HG03060 (cell line): ENCODE results near the gene BTG1.
"Not testable (repeated sequence)": the region's sequence is repeated elsewhere in the genome, so short reads cannot be mapped to it uniquely, and the experiment has no call there.

Experiments used
- ATAC-seq: cut with Tn5 transposase; IDR thresholded peaks from one replicate; pipeline ENCODE4 v1.9.1; 2021; ENCODE audit warnings: low read depth, moderate number of reproducible peaks; ENCODE audit not compliant: unreplicated experiment

The BTG1 gene

DNA sequence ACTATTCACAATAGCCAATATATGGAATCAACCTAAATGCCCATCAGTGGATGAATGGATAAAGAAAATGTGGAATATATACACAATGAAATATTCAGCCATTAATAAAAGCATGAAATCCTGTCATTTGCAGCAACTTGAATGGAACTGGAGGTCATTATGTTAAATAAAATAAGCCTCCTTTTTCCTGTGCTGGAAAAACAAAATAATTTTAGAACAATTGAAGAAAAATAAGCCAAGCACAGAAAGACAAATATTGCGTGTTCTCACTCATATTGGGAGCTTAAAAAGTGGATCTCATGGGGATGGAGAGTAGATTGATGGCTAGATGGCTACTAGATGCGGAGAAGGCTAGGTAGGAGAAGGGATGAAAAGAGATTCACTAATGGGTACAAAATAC, 6.3 kb upstream of the BTG1 start:
- ATAC-seq, result no peak

DNA sequence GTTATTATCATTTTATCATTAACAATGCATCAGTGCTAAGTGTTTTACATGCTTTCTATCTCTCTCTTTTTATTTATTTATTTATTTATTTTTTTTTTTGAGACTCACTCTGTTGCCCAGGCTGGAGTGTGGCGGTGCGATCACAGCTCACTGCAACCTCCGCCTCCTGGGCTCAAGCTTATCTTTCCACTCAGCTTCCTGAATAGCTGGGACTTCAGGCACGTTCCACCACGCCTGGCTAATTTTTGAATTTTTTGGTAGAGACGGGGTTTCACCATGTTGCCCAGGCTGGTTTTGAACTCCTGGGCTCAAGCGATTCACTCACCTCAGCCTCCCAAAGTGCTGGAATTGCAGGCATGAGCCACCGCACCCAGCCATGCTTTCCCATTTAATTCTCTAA, 3.9 kb upstream of the BTG1 start:
- no peak for ATAC-seq

- no peak for ATAC-seq
Measured at GRCh38 chr12:92147491-92147890, 1.8 kb upstream of the BTG1 start.

DNA sequence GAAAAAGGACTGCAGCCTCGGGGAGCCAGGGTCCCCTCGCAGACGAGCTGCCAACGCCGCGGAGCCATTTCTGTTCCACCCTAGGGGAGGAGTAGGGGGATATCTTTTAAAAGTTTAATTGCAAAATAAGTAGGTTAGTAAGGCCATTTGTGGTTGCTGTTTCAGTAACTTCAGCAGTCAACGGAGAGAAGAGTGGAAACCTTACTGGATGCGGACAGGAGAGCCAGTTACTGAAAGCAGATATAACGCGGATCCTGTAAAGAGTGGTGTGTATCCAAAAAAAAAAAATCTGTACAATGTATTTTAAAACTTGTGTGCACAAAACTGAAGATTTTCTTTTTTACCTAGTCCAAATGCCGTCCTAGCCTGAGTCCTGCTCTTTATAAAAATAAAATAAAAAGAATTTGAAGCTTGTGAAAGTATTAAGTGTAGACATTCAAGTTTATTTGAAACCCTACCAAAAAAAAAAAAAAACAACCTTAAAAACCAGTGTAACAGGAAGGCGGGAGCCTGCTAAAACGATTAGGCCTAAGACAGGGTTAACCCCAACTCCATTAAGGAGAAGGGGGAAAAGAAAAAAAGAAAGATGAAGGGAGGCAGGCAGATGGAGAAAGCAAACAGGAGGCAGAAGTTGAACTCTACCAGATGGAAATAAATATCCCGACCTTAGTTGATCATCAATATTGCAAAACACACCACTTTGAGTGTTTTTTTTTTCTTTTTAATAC, 1.0 kb upstream of the BTG1 start:
- ATAC-seq, result no peak

GRCh38 chr12:92145481-92145730, 240 bp downstream of the BTG1 start:
- ATAC-seq, result no peak

GRCh38 chr12:92144631-92145480, 790 bp downstream of the BTG1 start:
- ATAC-seq, result no peak

DNA sequence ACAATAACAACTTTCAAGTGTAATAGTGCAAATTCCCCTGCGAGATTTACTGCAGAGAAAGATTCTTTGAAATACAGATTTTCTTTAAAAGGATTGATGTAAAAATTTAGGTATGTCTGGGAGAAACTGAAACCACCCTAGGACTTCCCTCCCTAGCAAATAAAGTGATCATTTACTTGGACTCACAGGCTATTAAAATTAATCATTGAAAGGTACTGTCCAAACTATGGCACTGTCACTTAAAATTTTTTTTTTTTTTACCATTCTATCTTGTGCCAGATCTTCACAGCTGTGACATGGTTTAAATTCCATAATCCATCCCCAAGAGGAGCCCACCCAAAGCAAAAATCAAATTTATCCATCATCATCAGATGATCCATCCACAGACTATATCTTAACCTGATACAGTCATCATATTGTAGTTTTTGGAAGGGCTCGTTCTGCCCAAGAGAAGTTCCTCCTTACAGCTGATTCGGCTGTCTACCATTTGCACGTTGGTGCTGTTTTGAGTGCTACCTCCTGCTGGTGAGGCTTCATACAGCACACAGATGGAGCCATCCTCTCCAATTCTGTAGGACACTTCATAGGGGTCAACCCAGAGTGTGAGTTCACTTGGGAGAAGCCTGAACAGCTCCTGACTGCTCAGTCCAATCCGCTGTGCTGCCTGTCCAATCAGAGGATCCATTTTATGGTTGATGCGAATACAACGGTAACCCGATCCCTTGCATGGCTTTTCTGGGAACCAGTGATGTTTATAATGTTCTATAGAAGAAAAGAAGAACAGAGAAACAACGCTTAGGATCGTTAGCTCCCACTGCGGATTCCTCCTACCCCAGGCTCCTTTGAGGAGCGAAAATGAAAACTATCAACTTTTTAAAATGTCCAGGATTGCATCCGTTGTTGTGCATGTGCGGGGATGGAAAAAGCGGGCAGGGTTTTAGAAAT, 1.7 kb downstream of the BTG1 start:
- no peak for ATAC-seq

DNA sequence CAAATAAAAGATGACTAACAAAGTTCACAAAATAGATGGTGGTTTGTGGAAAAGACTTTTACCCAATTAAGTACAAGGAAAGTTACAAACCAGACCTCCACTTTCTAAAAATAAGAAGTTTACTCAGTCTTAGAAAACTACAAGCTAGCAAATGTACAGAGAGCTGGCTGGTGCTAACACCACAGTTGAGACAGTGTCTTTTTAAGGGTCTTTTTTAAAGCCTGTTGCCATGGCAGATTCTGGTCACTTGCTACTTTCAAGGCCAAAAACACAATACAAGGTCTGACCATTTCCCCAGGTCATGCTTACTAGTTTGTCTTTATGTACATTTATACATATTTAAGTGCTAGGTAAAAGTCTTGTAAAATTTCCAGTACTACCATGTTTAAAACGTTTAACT, 2.4 kb downstream of the BTG1 start:
- ATAC-seq, result no peak

GRCh38 chr12:92142251-92142926, 3.3 kb downstream of the BTG1 start:
- no peak for ATAC-seq

- ATAC-seq, result no peak
Measured at GRCh38 chr12:92141591-92142121, 4.0 kb downstream of the BTG1 start.

DNA sequence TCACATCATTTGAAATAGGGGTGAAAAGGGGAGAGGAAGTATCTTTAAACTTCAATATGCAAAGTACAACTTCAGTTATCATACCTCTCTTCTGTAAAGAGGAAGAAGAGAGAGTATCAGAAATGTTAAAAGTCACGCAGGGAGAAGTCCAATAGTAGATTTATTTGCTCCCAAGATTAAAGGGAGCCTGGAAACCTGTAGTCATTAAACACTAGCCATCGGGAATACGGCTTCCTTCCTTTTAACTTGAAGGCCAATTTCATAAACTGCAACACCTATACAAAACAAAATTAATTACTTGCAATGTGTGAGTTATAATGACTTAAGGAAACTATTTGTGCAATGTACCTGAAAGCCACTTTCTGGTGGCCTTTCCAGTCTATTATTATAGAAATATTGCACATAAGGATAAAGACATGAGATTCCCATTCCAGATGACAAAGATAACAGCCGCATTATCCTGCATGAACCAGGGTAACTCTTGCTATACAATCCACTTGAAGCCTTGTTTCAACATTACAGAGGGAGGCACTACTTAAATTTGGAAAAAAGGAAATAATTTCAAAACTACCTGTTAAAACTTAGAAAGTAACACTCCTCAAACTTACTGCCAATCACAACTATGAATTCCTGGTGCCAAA, 4.6 kb downstream of the BTG1 start:
- no peak for ATAC-seq

- ATAC-seq, result no peak
Measured at GRCh38 chr12:92140156-92140555, 5.5 kb downstream of the BTG1 start.

DNA sequence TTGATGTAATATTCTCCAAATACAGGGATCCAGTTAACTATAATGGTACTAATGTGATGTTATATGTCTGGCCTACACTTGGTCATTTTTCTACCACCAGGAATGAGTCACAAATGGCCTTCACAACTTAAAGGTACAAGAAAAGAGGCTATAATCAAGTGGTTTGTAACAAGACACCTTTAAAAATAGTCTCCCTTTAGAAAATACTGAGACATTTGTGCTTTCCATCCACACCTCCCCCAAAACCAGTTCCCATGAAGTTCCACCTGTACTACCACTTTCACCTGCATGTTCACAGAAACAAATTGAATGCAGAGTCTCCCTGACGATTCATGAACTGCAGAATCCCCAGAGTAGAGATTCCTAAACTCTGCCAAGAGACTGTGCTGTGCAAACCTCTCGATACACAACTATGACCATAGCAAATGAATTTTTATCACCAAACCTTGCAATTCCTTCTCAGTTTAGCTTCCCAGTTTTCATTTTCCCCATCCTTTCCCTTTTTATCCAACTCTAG, 6.0 kb downstream of the BTG1 start:
- no peak for ATAC-seq

GRCh38 chr12:92138626-92139025, 7.0 kb downstream of the BTG1 start:
- ATAC-seq, result no peak

DNA sequence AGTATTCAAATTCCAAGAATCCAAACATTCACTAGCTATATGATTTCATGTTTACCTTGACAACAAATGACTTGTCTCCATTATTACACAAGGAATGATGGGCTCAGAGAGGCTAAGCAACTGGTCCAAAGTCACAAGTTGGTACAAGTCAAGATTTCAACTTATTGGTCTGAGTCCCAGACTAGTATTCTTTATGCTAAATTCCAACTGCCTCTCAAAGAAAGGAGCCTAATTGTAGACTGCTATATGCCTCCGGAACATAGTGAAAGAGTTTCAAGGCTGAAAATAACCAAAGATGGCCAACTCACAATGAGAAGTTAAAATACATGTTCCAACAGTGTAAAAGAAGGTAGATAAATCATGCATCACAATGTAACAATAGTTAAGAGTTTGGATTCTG, 7.5 kb downstream of the BTG1 start:
- ATAC-seq, result no peak

GRCh38 chr12:92136965-92137721, 8.5 kb downstream of the BTG1 start:
- no peak for ATAC-seq

DNA sequence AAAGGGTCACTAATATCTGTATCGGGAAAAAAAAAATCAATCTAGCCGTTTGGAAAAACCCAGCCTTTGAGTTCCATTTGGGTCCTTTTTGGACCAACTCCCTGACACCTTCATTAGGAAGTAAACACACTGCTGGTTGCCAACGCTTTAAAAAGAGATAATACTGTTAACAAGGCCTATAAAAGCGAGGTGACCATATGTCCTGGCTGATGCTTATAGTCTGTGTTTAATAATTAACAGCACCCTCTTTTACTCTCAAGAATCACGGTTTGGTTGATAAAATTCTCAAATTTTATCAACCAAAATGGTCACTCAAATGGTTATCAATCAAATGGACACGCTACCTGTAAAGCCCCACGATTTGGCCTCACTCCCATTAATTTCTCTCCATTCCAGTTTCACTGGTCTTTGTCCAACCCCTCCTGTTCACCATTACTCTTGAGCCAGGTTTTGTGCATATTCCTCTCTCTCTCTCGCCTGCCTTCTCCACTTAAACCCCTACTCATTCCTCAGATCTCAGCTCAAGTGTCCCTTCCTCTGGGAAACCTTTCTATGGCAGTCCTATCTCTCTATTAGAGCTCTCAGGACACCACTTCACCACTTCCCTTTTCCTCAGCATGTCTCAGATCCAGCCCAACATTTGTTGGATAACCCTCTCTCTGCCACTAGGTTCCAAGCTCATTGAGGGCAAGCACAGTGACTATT, 9.5 kb downstream of the BTG1 start:
- no peak for ATAC-seq

DNA sequence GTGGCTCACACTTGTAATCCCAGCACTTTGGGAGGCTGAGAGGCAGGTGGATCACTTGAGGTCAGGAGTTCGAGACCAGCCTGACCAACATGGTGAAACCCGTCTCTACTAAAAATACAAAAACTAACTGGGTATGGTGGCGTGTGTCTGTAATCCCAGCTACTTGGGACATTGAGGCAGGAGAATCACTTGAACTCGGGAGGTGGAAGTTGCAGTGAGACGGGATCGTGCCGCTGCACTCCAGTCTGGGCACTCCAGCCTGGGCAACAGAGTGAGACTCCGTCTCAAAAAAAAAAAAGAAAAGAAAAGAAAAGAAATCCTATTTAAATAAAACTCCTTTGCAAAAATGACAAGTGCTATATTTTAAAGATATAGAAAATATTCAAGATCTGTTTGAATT, 10.1 kb downstream of the BTG1 start:
- not testable (repeated sequence) for ATAC-seq
